HFF-Myc (cell line): ENCODE results near the gene CARMIL1.

Source experiments
- DNase-seq: peaks from one replicate; pipeline ENCODE4 v3.0.0-alpha.2; 2011; ENCODE audit warnings: low read depth; ENCODE audit errors: extremely low read depth
- H3K4me3 ChIP-seq: replicated peaks from 2 replicates; pipeline ENCODE4 v1.5.1; 2011; ENCODE audit warnings: low read depth, mild to moderate bottlenecking, control low read depth, low read length
- CTCF ChIP-seq: IDR thresholded peaks from 2 replicates; pipeline ENCODE4 v1.5.1; 2012; ENCODE audit warnings: mild to moderate bottlenecking, low read depth, low read length, control low read depth; ENCODE audit errors: missing control alignments

Gene CARMIL1

GRCh38 chr6:25473447-25473846 lies 194.3 kb downstream of the CARMIL1 start:
- TF ChIP-seq CTCF = no peak
- DNase-seq = no peak
- no peak overlapping the region for H3K4me3 ChIP-seq

GRCh38 chr6:25476126-25476525 lies 197.0 kb downstream of the CARMIL1 start:
- DNase-seq = no peak
- H3K4me3 ChIP-seq = no peak overlapping the region

GRCh38 chr6:25477006-25477590 lies 197.9 kb downstream of the CARMIL1 start:
- DNase-seq = no peak
- H3K4me3 ChIP-seq = no peak overlapping the region
- TF ChIP-seq CTCF = no peak

More at GRCh38 chr6:25476126-25476525, 197.0 kb downstream of the CARMIL1 start:
- TF ChIP-seq CTCF = no peak

- no peak overlapping the region for H3K4me3 ChIP-seq
- no peak for TF ChIP-seq CTCF
- DNase-seq = no peak
These were observed 199.8 kb downstream of the CARMIL1 start for GRCh38 chr6:25478973-25479372.

GRCh38 chr6:25481267-25481666 lies 202.1 kb downstream of the CARMIL1 start:
- no peak for DNase-seq
- no peak for TF ChIP-seq CTCF
- H3K4me3 ChIP-seq = no peak overlapping the region

- DNase-seq = no peak
- no peak for TF ChIP-seq CTCF
- H3K4me3 ChIP-seq = no peak overlapping the region
These were observed 203.8 kb downstream of the CARMIL1 start for GRCh38 chr6:25482996-25483395.

- no peak for DNase-seq
- TF ChIP-seq CTCF = no peak
- no peak overlapping the region for H3K4me3 ChIP-seq
These were observed 204.8 kb downstream of the CARMIL1 start for GRCh38 chr6:25483943-25484342.
